Mesendoderm (in vitro differentiated cells): ENCODE measurements around the gene SETD5.

Experiments
- DNase-seq: peaks from one replicate; pipeline ENCODE4 v3.0.0; 2013
- H2AK5ac ChIP-seq: 2 replicates; pipeline ENCODE4 v1.6.1; 2013; ENCODE audit warnings: low read length, inconsistent platforms
- H2BK120ac ChIP-seq: 2 replicates; pipeline ENCODE4 v1.6.1; 2013; ENCODE audit warnings: low read depth, mild to moderate bottlenecking, low read length, moderate library complexity, mixed read lengths
- H2BK15ac ChIP-seq: replicated peaks from 2 replicates; pipeline ENCODE4 v1.6.1; 2013; ENCODE audit warnings: low read depth, mild to moderate bottlenecking, moderate library complexity
- H2BK5ac ChIP-seq: 2 replicates; pipeline ENCODE4 v1.6.1; 2013; ENCODE audit warnings: low read length, inconsistent platforms
- H3K18ac ChIP-seq: 2 replicates; pipeline ENCODE4 v1.6.1; 2013; ENCODE audit warnings: mild to moderate bottlenecking, low read length, mixed read lengths
- H3K23ac ChIP-seq: one replicate; pipeline ENCODE4 v1.6.1; 2013; ENCODE audit warnings: low read length
- H3K27ac ChIP-seq: 2 replicates; pipeline ENCODE4 v1.5.1; 2013; ENCODE audit warnings: low read depth, mild to moderate bottlenecking, inconsistent platforms, low read length, moderate library complexity
- H3K27me3 ChIP-seq: 2 replicates; pipeline ENCODE4 v1.6.1; 2013; ENCODE audit warnings: low read length, control low read depth, mild to moderate bottlenecking, inconsistent platforms; ENCODE audit not compliant: insufficient read depth, poor library complexity
- H3K36me3 ChIP-seq: 2 replicates; pipeline ENCODE4 v1.6.1; 2013; ENCODE audit warnings: low read length, inconsistent platforms; ENCODE audit not compliant: control insufficient read depth, insufficient read depth
- H3K4ac ChIP-seq: one replicate; pipeline ENCODE4 v1.6.1; 2013; ENCODE audit warnings: low read depth, mild to moderate bottlenecking, low read length, moderate library complexity
- H3K4me1 ChIP-seq: 2 replicates; pipeline ENCODE4 v1.6.1; 2013; ENCODE audit warnings: low read depth, low read length, inconsistent platforms; ENCODE audit not compliant: control insufficient read depth
- H3K4me2 ChIP-seq: 2 replicates; pipeline ENCODE4 v1.6.1; 2013; ENCODE audit warnings: low read length
- H3K4me3 ChIP-seq: 2 replicates; pipeline ENCODE4 v1.5.1; 2013; ENCODE audit warnings: mild to moderate bottlenecking, low read length
- H3K56ac ChIP-seq: one replicate; pipeline ENCODE4 v1.6.1; 2013; ENCODE audit warnings: low read length
- H3K79me1 ChIP-seq: 2 replicates; pipeline ENCODE4 v1.6.1; 2013; ENCODE audit warnings: low read length, inconsistent platforms
- H3K79me2 ChIP-seq: 2 replicates; pipeline ENCODE4 v1.6.1; 2013; ENCODE audit warnings: mild to moderate bottlenecking, low read length; ENCODE audit not compliant: control insufficient read depth, insufficient read depth
- H3K9ac ChIP-seq: 2 replicates; pipeline ENCODE4 v1.6.1; 2013; ENCODE audit warnings: low read length, inconsistent platforms
- H4K5ac ChIP-seq: one replicate; pipeline ENCODE4 v1.6.1; 2013; ENCODE audit warnings: low read length
- H4K8ac ChIP-seq: one replicate; pipeline ENCODE4 v1.6.1; 2013; ENCODE audit warnings: low read depth, mild to moderate bottlenecking, control low read depth, low read length, moderate library complexity
- WGBS: extraction: QIAGEN DNeasy Blood & Tissue Kit; methylation state at CpG from one replicate; pipeline ENCODE4 v1.1.7; 2013; ENCODE audit warnings: low lambda C conversion rate, missing lambda C conversion rate; ENCODE audit not compliant: insufficient coverage; ENCODE audit errors: extremely low coverage; 5-methylcytosine and 5-hydroxymethylcytosine counted together

The SETD5 gene

GRCh38 chr3:9501226-9501625, 103.8 kb downstream of the SETD5 start:
- H3K18ac ChIP-seq = no peak overlapping the region
- DNase-seq = no peak

DNA sequence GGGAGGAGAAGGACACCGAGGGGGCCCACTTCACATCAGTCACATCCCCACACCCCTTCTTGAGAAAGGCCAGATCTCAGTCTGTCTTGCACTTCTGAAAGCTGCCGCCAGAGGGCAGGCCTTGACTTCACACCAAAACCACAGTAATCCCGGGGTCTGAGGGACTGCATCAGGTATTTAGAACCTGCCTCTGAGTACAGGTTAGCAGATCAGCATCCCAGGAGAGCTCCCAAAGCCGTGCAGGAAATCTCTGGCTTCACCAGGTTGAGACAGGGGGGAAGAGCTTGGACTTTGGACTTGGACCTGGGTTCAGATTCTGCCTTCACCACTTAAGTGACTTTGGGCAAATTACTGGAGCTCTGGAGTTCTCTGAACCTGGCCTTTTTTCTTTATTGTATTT, 105.9 kb downstream of the SETD5 start:
- Histone ChIP-seq H4K8ac (no peak overlapping the region), H3K18ac (no peak overlapping the region), H3K36me3 (no peaks in the 10 kb centered on the region), H2BK15ac (no peak overlapping the region), H3K4me3 (no peak overlapping the region), H3K9ac (no peak overlapping the region), H3K4me2 (no peak overlapping the region), H3K79me1 (no peaks in the 10 kb centered on the region), H2BK5ac (no peak overlapping the region), H3K79me2 (no peaks in the 10 kb centered on the region), H3K23ac (no peak overlapping the region), H3K27me3 (no peaks in the 10 kb centered on the region), H3K4me1 (no peaks in the 10 kb centered on the region), H4K5ac (no peak overlapping the region), H2AK5ac (no peak overlapping the region), H3K27ac (no peak overlapping the region), H3K4ac (no peak overlapping the region), H2BK120ac (no peak overlapping the region), H3K56ac (no peak overlapping the region)
- peak; percentile 90 for DNase-seq
- no CpG with 5 or more reads among the region's 4 CpGs for WGBS

More at GRCh38 chr3:9501226-9501625, 103.8 kb downstream of the SETD5 start:
- no peak overlapping the region for H3K4me2 ChIP-seq
- H3K4me3 ChIP-seq = no peak overlapping the region
- no peaks in the 10 kb centered on the region for H3K4me1 ChIP-seq
- WGBS = no CpG with 5 or more reads among the region's 6 CpGs
- no peak overlapping the region for H2BK15ac ChIP-seq
- no peak overlapping the region for H3K56ac ChIP-seq
- H3K79me1 ChIP-seq = no peaks in the 10 kb centered on the region
- H3K23ac ChIP-seq = no peak overlapping the region
- H2AK5ac ChIP-seq = no peak overlapping the region
- no peak overlapping the region for H4K8ac ChIP-seq
- H3K79me2 ChIP-seq = no peaks in the 10 kb centered on the region
- H2BK5ac ChIP-seq = no peak overlapping the region
- no peak overlapping the region for H3K9ac ChIP-seq
- H3K27me3 ChIP-seq = no peaks in the 10 kb centered on the region
- H3K27ac ChIP-seq = no peak overlapping the region
- no peaks in the 10 kb centered on the region for H3K36me3 ChIP-seq
- no peak overlapping the region for H4K5ac ChIP-seq
- no peak overlapping the region for H3K4ac ChIP-seq
- H2BK120ac ChIP-seq = no peak overlapping the region

GRCh38 chr3:9507586-9508578, 110.5 kb downstream of the SETD5 start:
- H3K79me1 ChIP-seq = no peaks in the 10 kb centered on the region
- no peak overlapping the region for H4K8ac ChIP-seq
- no peak overlapping the region for H3K27ac ChIP-seq
- no peak overlapping the region for H3K4me3 ChIP-seq
- no peaks in the 10 kb centered on the region for H3K27me3 ChIP-seq
- no peak overlapping the region for H2BK5ac ChIP-seq
- no peak overlapping the region for H3K56ac ChIP-seq
- no peak overlapping the region for H3K4me2 ChIP-seq
- no peaks in the 10 kb centered on the region for H3K4me1 ChIP-seq
- H3K79me2 ChIP-seq = no peaks in the 10 kb centered on the region
- H3K23ac ChIP-seq = no peak overlapping the region
- no peak overlapping the region for H2AK5ac ChIP-seq
- DNase-seq = peak; percentile 10
- H3K4ac ChIP-seq = no peak overlapping the region
- no peak overlapping the region for H3K18ac ChIP-seq
- no peak overlapping the region for H4K5ac ChIP-seq
- no CpG with 5 or more reads among the region's 14 CpGs for WGBS
- H3K36me3 ChIP-seq = no peaks in the 10 kb centered on the region
- no peak overlapping the region for H2BK15ac ChIP-seq
- H3K9ac ChIP-seq = no peak overlapping the region
- no peak overlapping the region for H2BK120ac ChIP-seq

- H3K79me2 ChIP-seq = no peaks in the 10 kb centered on the region
- no peak overlapping the region for H3K23ac ChIP-seq
- peak; percentile 44 for DNase-seq
- no peak overlapping the region for H3K27ac ChIP-seq
- no peak overlapping the region for H4K5ac ChIP-seq
- H3K56ac ChIP-seq = no peak overlapping the region
- H3K4me3 ChIP-seq = no peak overlapping the region
- H3K36me3 ChIP-seq = no peaks in the 10 kb centered on the region
- no peaks in the 10 kb centered on the region for H3K27me3 ChIP-seq
- H3K4me1 ChIP-seq = no peaks in the 10 kb centered on the region
- no peak overlapping the region for H2BK5ac ChIP-seq
- H3K79me1 ChIP-seq = no peaks in the 10 kb centered on the region
- H2AK5ac ChIP-seq = no peak overlapping the region
- H2BK120ac ChIP-seq = no peak overlapping the region
- no peak overlapping the region for H4K8ac ChIP-seq
- no peak overlapping the region for H3K9ac ChIP-seq
- no peak overlapping the region for H2BK15ac ChIP-seq
- WGBS = no CpG with 5 or more reads among the region's 25 CpGs
- no peak overlapping the region for H3K4me2 ChIP-seq
- no peak overlapping the region for H3K18ac ChIP-seq
- no peak overlapping the region for H3K4ac ChIP-seq
Measured at GRCh38 chr3:9508781-9509180, 111.4 kb downstream of the SETD5 start.

DNA sequence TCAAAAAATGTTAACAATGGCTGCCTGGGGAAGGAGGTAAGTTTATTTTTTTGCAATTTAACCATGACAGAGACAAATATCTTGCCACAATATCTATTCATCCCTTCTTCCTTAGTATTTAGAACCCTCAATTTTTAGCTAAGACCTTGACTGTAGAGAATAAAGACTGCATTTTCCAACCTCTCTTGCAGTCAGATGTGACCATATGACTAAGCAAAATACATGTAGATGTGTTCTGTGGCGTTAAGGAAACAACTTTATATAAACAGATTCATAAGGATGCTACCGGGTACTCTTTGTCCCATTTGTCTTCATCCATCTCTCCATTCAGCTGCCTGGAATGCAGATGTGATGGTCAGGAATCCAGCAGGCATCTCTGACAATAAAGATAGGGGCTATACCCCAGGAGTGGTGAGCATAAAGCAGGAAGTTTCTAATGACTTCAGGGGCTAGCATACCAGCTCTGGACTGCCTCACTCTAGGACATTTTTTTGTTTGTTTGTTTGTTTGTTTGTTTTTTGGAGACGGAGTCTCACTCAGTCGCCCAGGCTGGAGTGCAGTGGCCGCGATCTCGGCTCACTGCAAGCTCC, 115.1 kb downstream of the SETD5 start:
- Histone ChIP-seq H3K4me1 (no peaks in the 10 kb centered on the region), H3K79me1 (no peaks in the 10 kb centered on the region), H3K18ac (no peak overlapping the region), H3K79me2 (no peaks in the 10 kb centered on the region), H4K8ac (no peak overlapping the region), H3K4ac (no peak overlapping the region), H2BK15ac (no peak overlapping the region), H3K27ac (no peak overlapping the region), H4K5ac (no peak overlapping the region), H2BK5ac (no peak overlapping the region), H3K36me3 (no peaks in the 10 kb centered on the region), H3K9ac (no peak overlapping the region), H2BK120ac (no peak overlapping the region), H3K56ac (no peak overlapping the region), H3K4me3 (no peak overlapping the region), H3K27me3 (no peaks in the 10 kb centered on the region), H3K23ac (no peak overlapping the region), H3K4me2 (no peak overlapping the region), H2AK5ac (no peak overlapping the region)
- DNase-seq = no peak
- WGBS = no CpG with 5 or more reads among the region's 7 CpGs
